ENCODE results near the gene ZNF488. TPM values are rescaled to one million over a fixed set of nuclear protein-coding genes. Genes with fewer than 3 reads are reported as not detected.

The ZNF488 gene
- total RNA-seq, 6 experiments from 2014 or later: 0.05 to 0.07 (median 0.07) TPM; not detected in 3

- Mint-ChIP-seq H3K4me3 (no peak overlapping the region), H3K9me3 (no peaks in the 10 kb centered on the region), H3K27me3 (ENCODE audit: insufficient read depth) (peaks cover 32% of the 10 kb centered on the region), H3K36me3 (ENCODE audit: low read depth) (no peaks in the 10 kb centered on the region), H3K27ac (no peak overlapping the region), H3K4me1 (ENCODE audit: low read depth) (no peaks in the 10 kb centered on the region)
- no peak for DNase-seq
- TF ChIP-seq CTCF (IDR thresholded peaks at IDR 0.05): no peak
These were observed 30.7 kb downstream of the ZNF488 start for GRCh38 chr10:47353351-47353750.

GRCh38 chr10:47351899-47352815, 31.9 kb downstream of the ZNF488 start:
- Mint-ChIP-seq H3K36me3 (ENCODE audit: low read depth) (no peaks in the 10 kb centered on the region), H3K4me1 (ENCODE audit: low read depth) (no peaks in the 10 kb centered on the region)
- DNase-seq: no peak

GRCh38 chr10:47350671-47351640, 33.1 kb downstream of the ZNF488 start:
- Mint-ChIP-seq H3K4me1 (ENCODE audit: low read depth) (no peaks in the 10 kb centered on the region), H3K9me3 (no peaks in the 10 kb centered on the region), H3K4me3 (no peak overlapping the region), H3K27ac (no peak overlapping the region), H3K36me3 (ENCODE audit: low read depth) (no peaks in the 10 kb centered on the region), H3K27me3 (ENCODE audit: insufficient read depth) (peaks cover 34% of the 10 kb centered on the region)
- TF ChIP-seq CTCF (IDR thresholded peaks at IDR 0.05): no peak
- no peak for DNase-seq

More at GRCh38 chr10:47351899-47352815, 31.9 kb downstream of the ZNF488 start:
- Mint-ChIP-seq H3K27ac (no peak overlapping the region), H3K4me3 (no peak overlapping the region), H3K27me3 (ENCODE audit: insufficient read depth) (peaks cover 32% of the 10 kb centered on the region), H3K9me3 (no peaks in the 10 kb centered on the region)
- TF ChIP-seq CTCF (IDR thresholded peaks at IDR 0.05): no peak

- no peak for TF ChIP-seq CTCF (IDR thresholded peaks at IDR 0.05)
- H3K9me3 Mint-ChIP-seq: no peaks in the 10 kb centered on the region
- no peak overlapping the region for H3K4me3 Mint-ChIP-seq
- H3K27me3 Mint-ChIP-seq (ENCODE audit: insufficient read depth): peaks cover 40% of the 10 kb centered on the region
- H3K36me3 Mint-ChIP-seq (ENCODE audit: low read depth): no peaks in the 10 kb centered on the region
- no peak overlapping the region for H3K27ac Mint-ChIP-seq
- DNase-seq: no peak
- no peaks in the 10 kb centered on the region for H3K4me1 Mint-ChIP-seq (ENCODE audit: low read depth)
These were observed 34.1 kb downstream of the ZNF488 start for GRCh38 chr10:47349941-47350371.

- Mint-ChIP-seq H3K9me3 (no peaks in the 10 kb centered on the region), H3K27me3 (ENCODE audit: insufficient read depth) (peaks cover 38% of the 10 kb centered on the region), H3K4me1 (ENCODE audit: low read depth) (no peaks in the 10 kb centered on the region), H3K4me3 (no peak overlapping the region), H3K27ac (no peak overlapping the region), H3K36me3 (ENCODE audit: low read depth) (no peaks in the 10 kb centered on the region)
- TF ChIP-seq CTCF (IDR thresholded peaks at IDR 0.05): no peak
- no peak for DNase-seq
These were observed 34.6 kb downstream of the ZNF488 start for GRCh38 chr10:47349516-47349915.
